ENCODE data around the gene SH3PXD2A.

Gene SH3PXD2A

DNA sequence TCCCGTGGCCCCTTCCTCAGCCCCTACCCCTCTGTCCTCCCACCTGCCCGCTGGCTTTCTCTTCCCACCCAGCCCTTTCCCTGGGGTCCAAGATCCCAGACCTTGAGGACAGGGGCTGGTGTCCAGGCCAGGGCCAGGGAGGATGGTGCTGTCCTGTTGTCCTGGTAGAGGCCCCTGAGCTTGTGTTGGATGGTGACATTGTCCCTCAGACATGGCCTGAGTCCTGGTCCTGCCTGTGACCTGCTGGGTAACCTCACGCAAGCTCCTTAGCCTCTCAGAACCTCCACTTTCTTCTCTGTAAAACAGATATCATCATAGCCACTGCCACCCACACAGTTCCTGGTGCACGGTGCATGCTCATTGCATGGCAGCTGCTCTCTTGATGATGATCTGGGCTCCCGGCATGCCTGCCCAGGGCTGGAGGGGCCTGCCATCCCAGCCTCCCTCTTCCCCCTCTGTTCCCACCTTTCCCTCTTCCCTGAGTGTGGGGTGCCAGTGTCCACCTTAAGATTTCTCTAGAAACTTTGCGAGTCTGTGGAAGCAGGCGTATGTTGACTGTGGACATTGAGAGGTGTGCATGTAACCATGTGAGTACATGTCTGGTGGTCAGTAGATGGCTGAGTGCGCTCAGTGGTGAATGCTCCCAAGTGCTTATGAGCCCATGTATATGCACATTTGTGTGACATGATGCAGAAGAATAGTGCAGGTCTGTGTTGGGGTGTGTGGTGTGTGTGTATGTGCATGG is 301.5 kb downstream of the SH3PXD2A start:
- DNase-seq, result peak; percentile 18 to 22

DNA sequence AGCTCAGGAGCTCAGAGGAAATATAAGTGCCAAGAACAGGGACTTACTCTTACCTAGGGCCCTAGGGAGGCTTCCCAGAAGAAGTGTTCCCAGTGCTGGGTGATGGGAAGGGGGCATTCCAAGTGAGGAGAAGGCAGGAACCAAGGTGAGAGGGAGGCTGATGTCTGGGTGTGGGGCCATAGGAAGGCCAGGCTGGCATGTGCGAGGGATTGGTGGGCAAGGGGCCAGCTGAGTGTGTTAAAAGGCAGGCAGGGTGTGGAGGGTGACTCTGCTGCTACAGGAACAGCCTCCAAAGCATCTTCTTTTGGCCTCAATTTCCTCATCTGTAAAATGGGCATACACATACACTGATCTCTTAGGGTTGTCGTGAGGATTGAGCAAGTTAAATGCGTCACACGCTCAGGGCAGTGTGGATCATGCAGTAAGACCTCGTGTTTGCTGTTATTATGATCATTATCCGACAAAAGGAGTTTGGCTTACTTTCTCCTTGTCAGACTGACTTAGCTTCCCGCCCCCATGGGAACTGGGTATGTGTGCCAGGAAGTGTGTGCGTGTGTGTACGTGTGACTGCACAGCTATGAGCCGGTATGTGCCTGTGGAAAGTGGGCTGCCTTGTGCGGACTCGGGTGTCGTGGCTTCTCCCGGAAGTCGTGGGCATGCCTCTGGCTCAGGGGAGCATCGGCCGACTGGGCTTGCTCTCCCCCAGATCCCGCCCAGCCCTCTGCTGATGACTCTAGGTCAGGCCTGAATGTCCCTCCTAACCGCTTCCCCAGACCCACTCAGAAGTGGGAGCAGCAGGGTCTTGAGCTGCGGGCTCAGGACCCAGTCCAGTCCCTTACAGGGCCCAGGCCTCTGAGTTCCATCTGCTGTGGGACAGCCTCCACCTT is 302.3 kb downstream of the SH3PXD2A start:
- DNase-seq, result no peak

DNA sequence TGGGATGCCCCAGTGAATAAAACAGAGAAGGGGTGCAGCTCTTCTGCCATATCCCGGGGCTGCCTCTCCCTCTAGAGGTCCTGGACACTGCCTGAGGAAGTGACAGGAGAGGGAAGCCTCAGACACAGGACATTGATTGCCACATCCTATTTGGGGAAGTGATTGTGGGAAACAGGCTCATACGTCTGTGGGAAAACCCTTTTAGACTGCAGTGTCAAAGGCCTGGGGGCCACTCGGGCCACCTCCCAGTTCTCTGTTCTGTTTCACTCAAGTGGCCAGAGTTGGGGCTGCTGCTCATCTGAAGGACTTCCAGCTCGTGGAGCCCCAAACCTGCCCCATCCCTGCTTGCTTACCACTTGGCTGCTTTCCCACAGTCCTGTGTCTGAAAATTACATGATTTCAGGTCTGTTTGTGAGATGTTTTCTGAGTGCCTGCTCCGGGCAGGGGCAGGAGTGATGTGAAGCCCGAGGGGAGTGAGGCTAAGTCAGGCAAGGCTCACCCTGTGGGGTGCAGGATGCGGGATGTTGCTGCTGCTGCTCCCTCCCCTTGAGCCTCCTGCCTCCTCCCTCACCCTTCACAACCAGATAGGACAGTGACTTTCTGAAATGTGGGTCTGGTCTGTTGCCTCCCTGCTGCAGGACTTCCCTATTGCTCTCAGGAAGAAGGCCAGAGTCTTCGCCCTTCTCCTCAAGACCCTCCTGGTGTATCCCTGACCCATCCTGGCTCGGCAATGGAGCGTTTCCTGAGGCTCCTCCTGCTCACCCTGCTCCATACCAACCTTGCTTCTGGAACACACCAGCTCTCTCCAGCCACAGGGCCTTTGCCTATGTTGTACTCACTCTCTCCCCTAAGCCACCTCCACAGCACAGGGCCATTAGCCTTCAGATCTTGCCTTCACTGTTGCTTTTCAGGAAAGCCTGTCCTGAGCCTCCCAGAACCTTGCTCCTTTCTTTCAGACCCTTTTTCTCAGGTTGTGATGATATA is 303.5 kb downstream of the SH3PXD2A start:
- DNase-seq, result no peak

DNA sequence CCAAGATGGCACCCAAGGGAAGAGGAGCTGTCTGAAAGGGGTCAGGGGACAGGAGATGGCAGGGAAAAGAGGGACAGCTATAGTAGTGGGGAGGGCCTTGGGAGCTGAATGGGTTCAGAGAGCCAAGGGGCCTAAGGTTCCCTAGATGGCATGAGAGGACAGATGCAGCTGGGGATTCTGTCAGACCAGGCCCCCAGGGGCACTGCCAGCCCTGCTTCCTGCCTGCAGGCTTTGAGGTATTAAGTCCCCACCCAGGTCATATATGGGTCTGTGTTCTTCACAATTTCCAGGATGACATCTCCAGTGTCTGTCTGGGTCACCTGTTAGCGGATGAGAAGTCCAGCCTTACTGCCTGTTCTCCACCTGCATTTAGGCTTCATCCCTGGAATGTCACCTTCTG is 305.1 kb downstream of the SH3PXD2A start:
- DNase-seq, result no peak

DNA sequence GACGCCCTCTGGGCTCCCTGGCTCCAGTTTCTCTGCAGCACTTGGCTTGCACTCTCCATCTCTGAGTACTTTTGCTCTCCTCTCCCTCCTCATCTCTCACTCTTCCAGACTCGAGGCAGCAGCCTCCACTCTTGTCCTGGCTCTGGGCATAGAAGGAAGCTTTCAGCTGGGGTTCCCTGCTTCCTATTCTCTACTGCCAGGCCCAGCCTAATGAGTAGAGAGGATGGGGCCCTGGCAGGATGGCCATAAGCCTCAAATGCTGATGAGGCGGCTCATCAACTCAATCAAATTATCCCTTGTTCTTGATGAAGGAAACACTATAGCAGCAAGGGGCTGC is 306.1 kb downstream of the SH3PXD2A start:
- no peak for DNase-seq

DNA sequence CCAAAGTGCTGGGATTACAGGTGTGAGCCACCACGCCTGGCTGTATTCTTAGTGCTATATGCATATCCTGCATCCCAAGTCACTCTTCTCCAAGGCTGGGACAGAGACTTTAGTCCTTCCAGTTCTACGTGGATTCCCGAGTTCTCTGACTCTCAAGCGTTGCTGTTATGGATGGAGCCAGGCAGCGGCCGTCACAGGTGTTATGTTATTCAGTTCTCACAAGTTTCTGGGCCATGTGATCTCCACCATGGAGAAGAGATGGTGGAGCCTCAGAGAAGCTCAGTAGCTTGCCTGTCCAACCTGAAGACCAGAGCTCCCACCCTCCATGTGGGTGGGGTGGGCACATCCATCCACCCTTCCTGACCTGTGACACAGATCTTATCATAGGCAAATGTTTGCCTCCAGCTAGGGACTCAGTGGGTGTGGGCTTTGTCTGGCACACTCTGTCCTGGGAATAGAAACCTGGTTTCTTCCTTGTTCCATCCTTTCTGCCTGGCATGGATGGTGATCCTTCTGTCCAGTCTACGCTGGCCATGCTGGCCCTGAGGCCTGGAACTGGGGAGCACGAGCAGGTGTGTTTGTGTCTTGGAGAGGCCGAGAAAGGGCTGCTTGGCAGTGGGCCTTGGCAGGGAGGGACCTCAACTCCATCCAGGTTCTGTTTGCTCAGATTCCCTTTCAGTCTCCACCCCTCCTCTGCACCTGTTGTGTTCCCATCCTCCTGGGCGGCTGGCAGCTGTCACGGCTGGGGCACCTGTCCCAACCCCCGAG is 306.6 kb downstream of the SH3PXD2A start:
- DNase-seq, result no peak

DNA sequence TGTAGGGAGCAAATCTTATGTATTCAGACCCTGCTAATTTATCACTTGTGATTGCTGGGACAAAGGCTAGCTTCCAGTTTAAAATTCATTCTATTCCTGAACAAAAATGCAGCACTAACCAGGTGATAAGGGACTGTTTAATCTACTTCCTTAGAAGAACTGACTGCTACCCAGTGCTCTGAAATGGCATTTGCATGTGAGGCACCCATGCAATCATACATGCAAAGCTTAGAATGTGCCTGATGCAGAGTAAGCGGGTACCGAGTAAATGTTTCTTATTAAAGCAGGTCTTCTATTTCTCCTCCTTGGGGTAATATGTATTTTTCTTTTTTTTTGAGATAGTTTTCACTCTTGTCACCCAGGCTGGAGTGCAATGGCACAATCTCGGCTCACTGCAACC is 307.4 kb downstream of the SH3PXD2A start:
- DNase-seq, result no peak

DNA sequence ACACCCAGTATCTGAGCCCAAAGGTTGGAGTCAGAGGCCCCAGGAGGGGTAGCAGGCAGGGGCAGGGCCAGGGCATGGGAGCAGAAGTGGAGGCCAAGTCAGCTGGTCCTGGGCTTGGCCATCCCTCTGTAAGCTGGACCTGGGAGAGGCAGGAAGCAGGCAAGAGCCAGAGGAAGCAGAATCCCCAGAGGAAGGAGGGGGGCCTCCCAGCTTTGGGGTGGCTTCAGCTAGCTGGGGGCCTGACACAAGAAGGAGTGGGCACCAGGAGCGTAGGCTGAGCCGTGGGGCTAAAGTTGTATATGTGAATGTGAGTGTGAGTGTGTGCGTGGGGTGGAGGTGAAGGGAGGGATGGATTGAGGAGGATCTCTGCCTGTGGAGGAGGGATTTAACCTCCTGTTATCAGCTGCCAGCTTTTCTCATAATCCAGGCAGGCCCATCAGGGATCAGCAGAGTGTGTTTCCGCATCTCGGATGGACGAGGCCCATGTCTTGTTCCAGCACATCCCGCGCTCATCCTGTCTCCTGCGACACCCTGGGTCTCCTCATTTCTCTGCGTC is 307.9 kb downstream of the SH3PXD2A start:
- no peak for DNase-seq

DNA sequence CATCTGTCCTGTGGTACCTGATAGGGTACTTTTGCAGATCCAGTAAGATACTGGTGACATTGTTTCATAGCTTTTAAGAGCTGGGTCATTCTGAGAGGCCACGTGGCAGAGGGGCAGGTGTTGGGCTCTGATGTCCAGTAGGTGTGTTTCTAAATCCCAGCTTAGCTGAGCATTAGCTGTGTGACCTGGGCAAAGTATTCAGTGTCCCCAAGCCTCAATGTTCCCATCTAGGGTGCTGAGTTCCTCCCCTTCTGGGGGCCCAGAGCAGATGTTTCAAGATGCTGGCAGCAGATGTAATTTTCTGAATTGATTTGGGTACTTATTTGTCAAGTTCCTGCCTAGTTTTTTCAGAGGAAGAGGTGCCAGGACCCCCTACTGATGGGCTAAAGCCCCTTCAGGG is 309.0 kb downstream of the SH3PXD2A start:
- DNase-seq, result no peak

DNA sequence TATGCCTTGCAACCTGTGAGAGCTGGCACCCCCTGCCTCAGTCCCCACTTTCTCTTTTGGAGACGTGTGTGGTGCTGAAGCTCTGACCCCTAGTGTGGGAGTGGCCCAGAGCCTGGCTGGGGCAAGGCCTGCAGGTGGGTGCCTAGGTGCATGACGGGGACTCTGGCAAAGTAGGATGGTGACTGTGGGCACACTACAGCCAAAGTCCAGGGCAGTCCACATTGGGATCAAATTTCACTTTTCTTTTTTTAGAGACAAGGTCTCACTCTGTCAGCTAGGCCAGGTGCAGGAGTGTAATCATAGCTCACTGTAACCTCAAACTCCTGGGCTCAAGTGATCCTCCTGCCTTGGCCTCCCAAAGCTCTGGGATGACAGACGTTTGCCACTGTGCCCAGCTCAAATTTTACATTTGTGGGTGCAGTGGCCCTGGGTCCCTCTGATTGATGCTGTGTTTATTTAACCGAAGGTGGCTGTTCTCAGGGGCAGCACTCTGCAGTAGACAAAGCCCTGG is 309.6 kb downstream of the SH3PXD2A start:
- no peak for DNase-seq

DNA sequence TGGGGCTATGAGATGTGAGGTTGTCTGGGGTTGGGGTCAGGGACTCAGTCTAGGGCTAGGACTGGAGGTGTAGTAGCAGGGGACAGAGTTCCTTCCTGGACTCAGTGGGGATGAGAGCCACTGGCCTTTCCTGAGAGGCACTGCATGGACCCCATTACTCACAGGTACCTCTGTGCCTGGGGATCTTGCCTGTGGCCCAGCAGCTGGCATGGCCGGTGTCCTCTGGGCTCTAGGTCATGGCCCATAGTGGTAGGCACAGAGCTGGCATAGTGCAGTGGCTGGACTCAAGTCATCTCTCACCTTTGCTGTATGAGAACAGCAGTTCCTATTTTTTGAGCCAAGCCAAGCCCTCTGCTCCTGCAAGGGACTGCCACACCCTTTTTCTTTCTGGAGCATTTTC is 310.0 kb downstream of the SH3PXD2A start:
- DNase-seq, result no peak

DNA sequence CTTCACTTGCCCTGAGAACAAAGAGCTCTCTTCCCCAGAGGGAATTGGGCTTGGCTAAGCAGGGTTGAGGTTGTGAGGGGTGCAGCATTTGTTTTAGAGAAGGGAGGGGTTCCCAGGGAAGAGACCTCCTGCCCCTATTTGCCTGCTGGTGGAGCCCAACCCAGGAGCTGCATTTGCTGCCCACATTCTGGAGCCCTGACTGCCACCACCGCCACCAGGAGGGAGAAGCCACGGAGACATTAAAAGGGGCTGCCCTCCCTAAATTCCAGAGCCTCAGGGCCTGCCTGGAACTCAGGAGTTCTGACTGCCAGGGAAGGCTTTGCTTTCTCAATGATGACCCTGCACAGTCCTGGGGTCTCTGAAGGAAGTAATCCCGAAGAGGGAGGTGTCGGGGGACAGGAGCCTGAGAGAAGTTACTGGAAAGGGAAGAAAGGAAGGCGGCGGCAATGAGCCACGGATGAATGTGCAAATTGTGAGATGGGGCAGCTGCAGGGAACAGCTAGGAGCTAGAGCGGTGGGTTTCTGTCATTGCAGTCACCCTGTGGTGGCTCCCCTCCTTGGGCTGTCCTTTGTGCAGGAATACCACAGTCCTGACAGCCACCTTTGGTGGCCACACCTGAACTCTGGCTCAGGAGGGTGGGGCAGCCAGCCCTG is 310.6 kb downstream of the SH3PXD2A start:
- DNase-seq, result no peak

Data from activated CD4-positive, alpha-beta T cell treated with anti-CD3 and anti-CD28 coated beads for 4 hours (primary cell).